Breast epithelium (tissue), 3 donors: ENCODE measurements around the gene UFD1.

ENCODE experiments used
- CTCF ChIP-seq, 3 donors: fragments of 450-650 bp; IDR thresholded peaks; one replicate each; pipeline ENCODE4 v1.5.1; 2016 to 2017; ENCODE audit warnings: antibody characterized with exemption in 3 of 3, mild to moderate bottlenecking in 3 of 3, moderate library complexity in 3 of 3
- POLR2A ChIP-seq: fragments of 450-650 bp; IDR thresholded peaks from one replicate; pipeline ENCODE4 v1.6.1; 2016; ENCODE audit warnings: antibody characterized with exemption, mild to moderate bottlenecking, moderate library complexity
- POLR2AphosphoS5 ChIP-seq, 3 donors: sonication (generic); formaldehyde crosslinking; IDR thresholded peaks; one replicate each; pipeline ENCODE4 v1.6.1; 2017; ENCODE audit warnings: antibody characterized with exemption in 3 of 3

- no peak for TF ChIP-seq CTCF (IDR thresholded peaks at IDR 0.05)
- peak in 2 of 3 donors; percentile 14 to 19 for TF ChIP-seq POLR2AphosphoS5 (IDR thresholded peaks at IDR 0.05)
- no peak for TF ChIP-seq POLR2A
Measured at GRCh38 chr22:19524170-19525115, 45.5 kb upstream of the UFD1 start, which contains the start of gene CLDN5.
